BLaER1 treated with 17β-estradiol and CSF1 and Interleukin-3, amounts not matched to agents 10 nM and 100 nM (cell line): ENCODE measurements around the gene ELAPOR2.
"Not testable (repeated sequence)": the region's sequence is repeated elsewhere in the genome, so short reads cannot be mapped to it uniquely, and the experiment has no call there.

ENCODE experiments used
- H3K27ac ChIP-seq, 11 experiments: shearing (Covaris generic); formaldehyde crosslinking; 2 replicates each; pipeline ENCODE4 v1.8.1; 2022
- H3K27me3 ChIP-seq, 11 experiments: shearing (Covaris generic); formaldehyde crosslinking; 2 replicates each; pipeline ENCODE4 v1.8.1; 2022
- H3K36me3 ChIP-seq, 11 experiments: shearing (Covaris generic); formaldehyde crosslinking; 2 replicates each; pipeline ENCODE4 v1.8.1; 2022
- H3K4me1 ChIP-seq, 10 experiments: shearing (Covaris generic); formaldehyde crosslinking; 2 replicates each; pipeline ENCODE4 v1.8.1; 2022
- H3K4me2 ChIP-seq, 11 experiments: shearing (Covaris generic); formaldehyde crosslinking; 2 replicates each; pipeline ENCODE4 v1.8.1; 2022
- H3K4me3 ChIP-seq, 10 experiments: shearing (Covaris generic); formaldehyde crosslinking; 2 replicates each; pipeline ENCODE4 v1.8.1; 2022
- H3K9ac ChIP-seq, 11 experiments: shearing (Covaris generic); formaldehyde crosslinking; 2 replicates each; pipeline ENCODE4 v1.8.1; 2022
- H3K9me3 ChIP-seq, 11 experiments: shearing (Covaris generic); formaldehyde crosslinking; replicated peaks in 1 of 11; 2 replicates each; pipeline ENCODE4 v1.8.1; 2022
- H4K20me1 ChIP-seq, 11 experiments: shearing (Covaris generic); formaldehyde crosslinking; 2 replicates each; pipeline ENCODE4 v1.8.1; 2022
- Cebpa-rat ChIP-seq, 11 experiments: shearing (Covaris generic); IDR thresholded peaks; 2 replicates each; pipeline ENCODE4 v1.8.1; 2022

ELAPOR2 gene

DNA sequence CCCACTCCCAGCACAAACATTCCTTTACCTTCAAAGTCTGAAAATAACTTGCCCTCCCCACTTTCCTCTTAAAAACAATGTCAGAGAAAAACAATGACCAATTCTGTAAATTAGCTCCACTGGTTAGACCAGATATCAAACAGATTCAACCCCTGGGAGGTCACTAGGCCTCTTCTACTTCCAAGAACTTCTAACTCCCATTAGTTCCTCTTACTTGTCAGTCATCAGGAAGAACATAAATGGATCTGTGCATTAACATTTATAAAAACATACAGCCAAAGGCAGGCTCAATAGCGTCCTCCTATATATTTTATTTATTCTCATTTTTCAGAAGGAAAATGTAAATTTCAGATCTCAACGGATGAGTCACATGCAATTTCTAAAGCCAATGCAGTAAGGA lies 2.2 kb downstream of the ELAPOR2 start:
- no peak for TF ChIP-seq Cebpa-rat (IDR thresholded peaks at IDR 0.05)
- Histone ChIP-seq H3K36me3 (no peaks in the 10 kb centered on the region), H3K4me3 (no peak overlapping the region), H3K4me1 (peaks cover 6 to 15% (median 10%) of the 10 kb centered on the region in 10 experiments; a peak in 16 of 20 replicates), H3K27me3 (peaks cover 0 to 11% (median 0%) of the 10 kb centered on the region in 11 experiments; a peak in 3 of 22 replicates), H3K4me2 (no peak overlapping the region), H4K20me1 (no peaks in the 10 kb centered on the region), H3K27ac (no peak overlapping the region), H3K9me3 (peaks cover 0 to 3% (median 0%) of the 10 kb centered on the region in 11 experiments; a peak in 4 of 22 replicates), H3K9ac (no peak overlapping the region)

DNA sequence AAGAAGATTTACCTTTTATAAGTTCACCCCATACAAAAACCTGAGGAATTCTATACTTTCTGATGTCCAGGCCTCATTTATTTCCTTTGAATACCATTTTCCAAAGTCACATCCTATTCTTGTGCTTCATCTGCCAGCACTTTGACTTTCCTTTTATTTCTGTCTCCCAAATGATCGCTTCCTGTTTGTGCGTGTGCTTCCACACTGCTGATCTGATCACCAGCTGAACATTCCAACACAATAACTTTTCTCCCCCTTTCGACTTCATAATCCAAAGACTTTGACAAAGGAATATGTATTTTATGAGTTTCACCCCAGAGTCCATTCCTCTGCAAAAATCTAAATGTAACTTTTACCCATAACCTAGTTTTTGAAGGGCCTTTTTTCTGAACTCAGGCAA lies 3.1 kb downstream of the ELAPOR2 start:
- Histone ChIP-seq H3K9ac (no peak overlapping the region), H3K4me2 (no peak overlapping the region), H3K9me3 (peaks cover 0 to 8% (median 0%) of the 10 kb centered on the region in 11 experiments; a peak in 4 of 22 replicates), H3K36me3 (no peaks in the 10 kb centered on the region), H3K4me3 (no peak overlapping the region), H3K27me3 (peaks cover 0 to 11% (median 0%) of the 10 kb centered on the region in 11 experiments; a peak in 3 of 22 replicates), H3K4me1 (peaks cover 6 to 15% (median 10%) of the 10 kb centered on the region in 10 experiments; a peak in 16 of 20 replicates), H4K20me1 (no peaks in the 10 kb centered on the region), H3K27ac (no peak overlapping the region)
- TF ChIP-seq Cebpa-rat (IDR thresholded peaks at IDR 0.05): no peak

DNA sequence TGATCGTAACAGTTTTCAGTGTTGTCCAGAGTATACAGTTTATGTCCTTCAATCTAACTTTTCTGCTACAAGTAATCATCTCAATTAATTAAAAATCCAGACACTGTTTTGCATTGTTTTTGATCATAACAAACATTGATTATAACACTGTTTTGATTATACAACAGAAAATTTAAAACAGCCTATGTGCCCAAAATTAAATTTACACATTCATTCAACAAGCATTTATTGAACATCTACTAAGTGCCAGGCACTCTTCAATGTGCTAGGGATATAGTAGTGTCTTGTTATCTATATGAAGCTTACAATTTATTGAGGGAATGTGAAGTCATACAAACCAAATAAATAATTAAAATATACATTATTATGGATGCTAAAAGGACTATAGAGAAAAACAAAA lies 10.6 kb downstream of the ELAPOR2 start:
- no peak overlapping the region for H3K9ac ChIP-seq
- peaks cover 0 to 23% (median 8%) of the 10 kb centered on the region in 11 experiments; a peak in 17 of 22 replicates for H3K9me3 ChIP-seq
- TF ChIP-seq Cebpa-rat (IDR thresholded peaks at IDR 0.05): no peak
- no peaks in the 10 kb centered on the region for H4K20me1 ChIP-seq
- no peaks in the 10 kb centered on the region for H3K27me3 ChIP-seq
- no peak overlapping the region for H3K4me2 ChIP-seq
- no peak overlapping the region for H3K27ac ChIP-seq
- H3K36me3 ChIP-seq: no peaks in the 10 kb centered on the region
- no peak overlapping the region for H3K4me3 ChIP-seq
- peaks cover 0 to 12% (median 9%) of the 10 kb centered on the region in 10 experiments; a peak in 12 of 20 replicates for H3K4me1 ChIP-seq

DNA sequence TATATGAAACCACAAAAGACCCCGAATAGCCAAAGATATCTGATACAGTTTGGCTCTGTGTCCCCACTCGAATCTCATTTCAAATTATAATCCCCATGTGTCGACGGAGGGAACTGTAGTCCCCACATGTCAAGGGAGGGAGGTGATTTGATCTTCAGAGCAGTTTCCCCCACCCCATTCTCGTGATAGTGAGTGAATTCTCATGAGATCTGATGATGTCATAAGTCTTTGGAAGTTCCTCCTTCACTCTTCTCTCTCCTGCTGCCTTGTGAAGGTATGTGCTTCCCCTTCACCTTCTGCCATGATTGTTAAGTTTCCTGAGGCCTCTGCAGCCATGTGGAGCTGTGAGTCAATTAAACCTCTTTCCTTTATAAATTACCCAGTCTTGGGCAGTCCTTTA lies 13.0 kb downstream of the ELAPOR2 start:
- no peak for TF ChIP-seq Cebpa-rat (IDR thresholded peaks at IDR 0.05)
- Histone ChIP-seq H3K4me1 (peaks cover 0 to 12% (median 9%) of the 10 kb centered on the region in 10 experiments; a peak in 12 of 20 replicates), H3K27me3 (no peaks in the 10 kb centered on the region), H3K27ac (no peak overlapping the region), H3K9ac (no peak overlapping the region), H3K36me3 (no peaks in the 10 kb centered on the region), H3K4me2 (no peak overlapping the region), H3K4me3 (no peak overlapping the region), H3K9me3 (peaks cover 0 to 19% (median 6%) of the 10 kb centered on the region in 11 experiments; a peak in 17 of 22 replicates), H4K20me1 (no peaks in the 10 kb centered on the region)

DNA sequence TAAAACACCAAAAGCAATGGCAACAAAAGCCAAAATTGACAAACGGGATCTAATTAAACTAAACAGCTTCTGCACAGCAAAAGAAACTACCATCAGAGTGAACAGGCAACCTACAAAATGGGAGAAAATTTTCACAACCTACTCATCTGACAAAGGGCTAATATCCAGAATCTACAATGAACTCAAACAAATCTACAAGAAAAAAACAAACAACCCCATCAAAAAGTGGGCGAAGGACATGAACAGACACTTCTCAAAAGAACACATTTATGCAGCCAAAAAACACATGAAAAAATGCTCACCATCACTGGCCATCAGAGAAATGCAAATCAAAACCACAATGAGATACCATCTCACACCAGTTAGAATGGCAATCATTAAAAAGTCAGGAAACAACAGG lies 14.7 kb downstream of the ELAPOR2 start:
- not testable (repeated sequence) for H3K4me3 ChIP-seq, H3K27me3 ChIP-seq, H3K9ac ChIP-seq, H3K27ac ChIP-seq, H3K4me2 ChIP-seq, H3K36me3 ChIP-seq, H4K20me1 ChIP-seq
- peaks cover 0 to 12% (median 9%) of the 10 kb centered on the region in 10 experiments; a peak in 12 of 20 replicates for H3K4me1 ChIP-seq
- H3K9me3 ChIP-seq: peaks cover 0 to 24% (median 6%) of the 10 kb centered on the region in 11 experiments; a peak in 18 of 22 replicates

DNA sequence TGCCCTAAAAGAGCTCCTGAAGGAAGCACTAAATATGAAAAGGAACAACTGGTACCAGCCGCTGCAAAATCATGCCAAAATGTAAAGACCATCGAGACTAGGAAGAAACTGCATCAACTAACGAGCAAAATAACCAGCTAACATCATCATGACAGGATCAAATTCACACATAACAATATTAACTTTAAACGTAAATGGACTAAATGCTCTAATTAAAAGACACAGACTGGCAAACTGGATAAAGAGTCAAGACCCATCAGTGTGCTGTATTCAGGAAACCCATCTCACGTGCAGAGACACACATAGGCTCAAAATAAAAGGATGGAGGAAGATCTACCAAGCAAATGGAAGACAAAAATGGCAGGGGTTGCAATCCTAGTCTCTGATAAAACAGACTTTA lies 17.9 kb downstream of the ELAPOR2 start:
- H3K36me3 ChIP-seq, H3K4me3 ChIP-seq, H3K9ac ChIP-seq, H3K27ac ChIP-seq, H4K20me1 ChIP-seq, H3K4me2 ChIP-seq, H3K4me1 ChIP-seq, H3K27me3 ChIP-seq: not testable (repeated sequence)
- H3K9me3 ChIP-seq: peaks cover 0 to 21% (median 5%) of the 10 kb centered on the region in 11 experiments; a peak in 17 of 22 replicates

DNA sequence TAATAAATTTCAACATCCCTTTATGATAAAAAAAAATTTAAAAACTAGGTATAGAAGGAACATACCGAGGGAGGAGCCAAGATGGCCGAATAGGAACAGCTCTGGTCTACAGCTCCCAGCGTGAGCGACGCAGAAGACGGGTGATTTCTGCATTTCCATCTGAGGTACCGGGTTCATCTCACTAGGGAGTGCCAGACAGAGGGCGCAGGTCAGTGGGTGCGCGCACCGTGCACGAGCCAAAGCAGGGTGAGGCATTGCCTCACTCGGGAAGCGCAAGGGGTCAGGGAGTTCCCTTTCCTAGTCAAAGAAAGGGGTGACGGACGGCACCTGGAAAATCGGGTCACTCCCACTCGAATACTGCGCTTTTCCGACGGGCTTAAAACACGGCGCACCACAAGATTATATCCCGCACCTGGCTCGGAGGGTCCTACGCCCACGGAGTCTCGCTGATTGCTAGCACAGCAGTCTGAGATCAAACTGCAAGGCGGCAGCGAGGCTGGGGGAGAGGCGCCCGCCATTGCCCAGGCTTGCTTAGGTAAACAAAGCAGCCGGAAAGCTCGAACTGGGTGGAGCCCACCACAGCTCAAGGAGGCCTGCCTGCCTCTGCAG lies 19.7 kb downstream of the ELAPOR2 start:
- not testable (repeated sequence) for H3K9ac ChIP-seq, H3K36me3 ChIP-seq, H3K27me3 ChIP-seq, H3K4me3 ChIP-seq, H3K4me2 ChIP-seq, H3K4me1 ChIP-seq, H4K20me1 ChIP-seq, H3K27ac ChIP-seq
- peaks cover 0 to 12% (median 0%) of the 10 kb centered on the region in 11 experiments; a peak in 4 of 22 replicates for H3K9me3 ChIP-seq

DNA sequence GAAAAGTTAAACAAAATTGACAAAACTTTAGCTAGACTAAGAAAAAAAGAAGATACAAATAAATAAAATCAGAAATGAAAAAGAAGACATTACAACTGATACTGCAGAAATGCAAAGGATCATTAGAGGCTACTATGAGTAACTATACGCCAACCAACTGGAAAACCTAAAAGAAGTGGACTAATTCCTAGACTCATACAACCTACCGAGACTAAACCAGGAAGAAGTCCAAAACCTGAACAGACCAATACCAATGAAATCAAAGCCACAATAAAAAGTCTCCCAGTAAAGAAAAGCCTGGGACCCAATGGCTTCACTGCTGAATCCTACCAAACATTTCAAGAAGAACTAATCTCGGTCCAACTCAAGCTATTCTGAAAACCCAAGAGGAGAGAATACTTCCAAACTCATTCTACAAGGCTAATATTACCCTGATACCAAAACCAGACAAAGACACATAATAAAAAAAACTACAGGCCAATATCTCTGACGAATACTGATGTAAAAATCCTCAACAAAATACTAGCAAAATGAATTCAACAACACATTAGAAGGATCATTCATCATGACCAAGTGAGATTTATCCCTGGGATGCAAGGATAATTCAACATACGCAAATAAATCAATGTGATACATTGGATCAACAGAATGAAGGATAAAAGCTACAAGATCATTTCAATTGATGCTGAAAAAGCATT lies 20.3 kb downstream of the ELAPOR2 start:
- H3K27ac ChIP-seq: no peak overlapping the region

DNA sequence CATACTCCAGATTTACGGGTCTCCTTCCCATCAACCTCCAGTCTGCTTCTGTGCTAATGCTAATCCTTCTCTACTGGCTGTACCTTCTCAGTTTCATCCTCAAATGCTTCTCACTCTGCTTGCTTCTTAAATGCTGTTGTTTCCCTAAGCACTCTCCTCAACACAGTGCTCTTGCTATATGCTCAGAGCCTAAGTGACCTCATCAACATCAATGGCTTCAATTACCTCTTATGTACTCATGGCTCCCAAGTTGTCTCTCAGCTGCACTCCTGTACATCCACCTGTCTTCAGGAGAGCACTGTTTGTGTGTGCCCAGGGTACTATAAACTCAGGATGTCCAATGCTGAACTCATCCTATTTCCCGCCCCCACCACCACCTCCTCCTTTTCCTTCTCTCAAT lies 22.5 kb downstream of the ELAPOR2 start:
- Histone ChIP-seq H3K9me3 (peaks cover 0 to 12% (median 0%) of the 10 kb centered on the region in 11 experiments; a peak in 4 of 22 replicates), H3K27me3 (no peaks in the 10 kb centered on the region), H3K4me1 (no peaks in the 10 kb centered on the region), H3K27ac (no peak overlapping the region), H3K36me3 (no peaks in the 10 kb centered on the region), H4K20me1 (no peaks in the 10 kb centered on the region), H3K4me2 (no peak overlapping the region), H3K9ac (no peak overlapping the region), H3K4me3 (no peak overlapping the region)
- no peak for TF ChIP-seq Cebpa-rat (IDR thresholded peaks at IDR 0.05)

More for the DNA sequence above, 20.3 kb downstream of the ELAPOR2 start:
- no peak overlapping the region for H3K9ac ChIP-seq
- H3K36me3 ChIP-seq: no peaks in the 10 kb centered on the region
- H3K27me3 ChIP-seq: no peaks in the 10 kb centered on the region
- no peak for TF ChIP-seq Cebpa-rat (IDR thresholded peaks at IDR 0.05)
- H4K20me1 ChIP-seq: no peaks in the 10 kb centered on the region
- H3K4me2 ChIP-seq: no peak overlapping the region
- H3K9me3 ChIP-seq: peaks cover 0 to 12% (median 0%) of the 10 kb centered on the region in 11 experiments; a peak in 4 of 22 replicates
- no peaks in the 10 kb centered on the region for H3K4me1 ChIP-seq
- H3K4me3 ChIP-seq: no peak overlapping the region
